GM12878 (cell line): Measurements from ENCODE around the gene DLK2.

ENCODE experiments used
- BACH1 ChIP-seq: fragments of 450-650 bp; IDR thresholded peaks from 2 replicates; pipeline ENCODE4 v1.6.1; 2017; ENCODE audit warnings: mild to moderate bottlenecking, borderline replicate concordance
- MYC ChIP-seq: IDR thresholded peaks from 2 replicates; pipeline ENCODE4 v1.6.1; 2011; ENCODE audit warnings: mild to moderate bottlenecking, low read length, moderate library complexity, inconsistent platforms; ENCODE audit not compliant: insufficient read depth, insufficient replicate concordance, insufficient read length, severe bottlenecking
- RAD21 ChIP-seq: IDR thresholded peaks from 2 replicates; pipeline ENCODE4 v1.6.1; 2011; ENCODE audit warnings: mild to moderate bottlenecking, low read depth, low read length, moderate library complexity; ENCODE audit not compliant: insufficient read depth
- SP1 ChIP-seq: IDR thresholded peaks from one replicate; pipeline ENCODE4 v1.6.1; 2011; ENCODE audit warnings: low read depth, low read length
- TF ChIP-seq, protein P1 (sequence below), 3 experiments: IDR thresholded peaks in 2 of 3; conservative IDR thresholded peaks in 1 of 3; 2 replicates each; pipeline ENCODE4 v1.5.1; 2011; ENCODE audit warnings: low read depth in 3 of 3, low read length in 3 of 3, mild to moderate bottlenecking in 3 of 3, control low read depth in 2 of 3, moderate library complexity in 2 of 3, inconsistent platforms in 1 of 3, mixed read lengths in 1 of 3; ENCODE audit not compliant: control insufficient read depth in 2 of 3, insufficient read depth in 1 of 3; ENCODE audit errors: extremely low read depth in 1 of 3
- TF ChIP-seq, protein P2 (sequence below): IDR thresholded peaks from 2 replicates; pipeline ENCODE4 v1.6.1; 2012; ENCODE audit warnings: low read depth, low read length, improper control_type of control experiment

DNA sequence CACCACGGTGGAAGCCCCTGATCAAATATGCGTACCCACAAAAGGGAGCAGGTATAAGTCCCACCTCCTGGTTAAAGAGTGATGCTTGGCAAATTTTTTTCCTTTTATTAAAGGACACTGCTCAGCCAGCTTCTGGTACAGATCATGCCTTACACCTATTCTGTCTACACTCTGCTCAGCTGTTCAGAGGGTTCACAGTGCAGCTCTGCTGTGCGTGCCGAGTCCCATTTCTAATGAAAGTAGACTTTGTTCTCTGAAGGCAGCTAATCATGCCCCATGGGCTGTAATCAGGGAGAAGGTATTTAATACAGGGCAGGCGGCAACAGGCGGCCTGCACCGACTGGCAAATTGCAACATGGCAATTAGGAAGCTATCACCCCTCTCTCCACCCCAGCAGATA is 38.5 kb upstream of the DLK2 start:
- no peak for TF ChIP-seq RAD21
- no peak for TF ChIP-seq SP1
- no peak for TF ChIP-seq BACH1
- TF ChIP-seq, protein P1, sequence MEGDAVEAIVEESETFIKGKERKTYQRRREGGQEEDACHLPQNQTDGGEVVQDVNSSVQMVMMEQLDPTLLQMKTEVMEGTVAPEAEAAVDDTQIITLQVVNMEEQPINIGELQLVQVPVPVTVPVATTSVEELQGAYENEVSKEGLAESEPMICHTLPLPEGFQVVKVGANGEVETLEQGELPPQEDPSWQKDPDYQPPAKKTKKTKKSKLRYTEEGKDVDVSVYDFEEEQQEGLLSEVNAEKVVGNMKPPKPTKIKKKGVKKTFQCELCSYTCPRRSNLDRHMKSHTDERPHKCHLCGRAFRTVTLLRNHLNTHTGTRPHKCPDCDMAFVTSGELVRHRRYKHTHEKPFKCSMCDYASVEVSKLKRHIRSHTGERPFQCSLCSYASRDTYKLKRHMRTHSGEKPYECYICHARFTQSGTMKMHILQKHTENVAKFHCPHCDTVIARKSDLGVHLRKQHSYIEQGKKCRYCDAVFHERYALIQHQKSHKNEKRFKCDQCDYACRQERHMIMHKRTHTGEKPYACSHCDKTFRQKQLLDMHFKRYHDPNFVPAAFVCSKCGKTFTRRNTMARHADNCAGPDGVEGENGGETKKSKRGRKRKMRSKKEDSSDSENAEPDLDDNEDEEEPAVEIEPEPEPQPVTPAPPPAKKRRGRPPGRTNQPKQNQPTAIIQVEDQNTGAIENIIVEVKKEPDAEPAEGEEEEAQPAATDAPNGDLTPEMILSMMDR (IDR thresholded peaks at IDR 0.05 in 2 of 3, conservative IDR thresholded peaks at IDR 0.05 in 1 of 3; ENCODE audit: control insufficient read depth in 2 of 3, extremely low read depth in 1 of 3, insufficient read depth in 1 of 3, low read depth in 3 of 3, low read length in 3 of 3): no peak
- TF ChIP-seq, protein P2, sequence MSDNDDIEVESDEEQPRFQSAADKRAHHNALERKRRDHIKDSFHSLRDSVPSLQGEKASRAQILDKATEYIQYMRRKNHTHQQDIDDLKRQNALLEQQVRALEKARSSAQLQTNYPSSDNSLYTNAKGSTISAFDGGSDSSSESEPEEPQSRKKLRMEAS: no peak
- TF ChIP-seq MYC: no peak
